ENCODE data around the gene PABPN1L.

DNA sequence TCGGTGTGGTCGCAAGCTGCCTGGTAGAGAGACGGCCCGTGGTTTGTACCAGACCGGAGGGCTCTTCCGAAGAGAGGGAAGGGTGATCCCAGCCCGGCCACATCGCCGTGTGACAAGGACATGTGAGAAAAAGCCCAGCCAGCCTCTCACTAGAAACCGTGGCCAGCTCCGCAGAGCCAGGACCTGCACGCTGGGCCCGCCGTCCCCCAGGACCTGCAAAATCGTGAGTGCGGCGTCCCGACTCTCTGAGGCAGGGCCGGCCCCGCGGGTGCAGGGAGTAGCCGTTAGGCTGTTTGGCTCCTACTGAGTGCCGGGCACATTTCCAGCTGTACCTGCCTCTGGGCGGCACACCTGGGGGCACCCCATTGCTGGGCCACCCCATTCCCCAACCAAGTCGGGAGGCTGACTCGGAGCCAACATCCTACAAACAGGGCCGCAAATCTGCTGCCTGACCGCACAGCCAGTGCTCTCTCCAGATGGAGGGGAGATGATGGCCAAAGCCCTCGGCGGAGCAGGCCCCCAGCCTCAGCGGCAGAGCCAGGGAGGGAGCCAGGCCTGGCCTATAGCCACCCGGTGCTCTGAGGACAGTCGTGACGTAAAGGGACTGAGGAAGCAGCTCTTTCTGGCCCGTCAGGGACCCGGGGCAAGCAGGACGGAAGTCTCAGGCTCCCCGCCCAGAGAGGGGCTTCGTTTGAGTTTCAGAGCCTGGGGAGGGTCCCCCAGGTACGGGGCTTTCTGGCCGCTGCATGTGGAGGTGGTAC lies 33.6 kb upstream of the PABPN1L start:
- TF ChIP-seq ZFX (IDR thresholded peaks at IDR 0.05): no peak
- TF ChIP-seq, protein P1, sequence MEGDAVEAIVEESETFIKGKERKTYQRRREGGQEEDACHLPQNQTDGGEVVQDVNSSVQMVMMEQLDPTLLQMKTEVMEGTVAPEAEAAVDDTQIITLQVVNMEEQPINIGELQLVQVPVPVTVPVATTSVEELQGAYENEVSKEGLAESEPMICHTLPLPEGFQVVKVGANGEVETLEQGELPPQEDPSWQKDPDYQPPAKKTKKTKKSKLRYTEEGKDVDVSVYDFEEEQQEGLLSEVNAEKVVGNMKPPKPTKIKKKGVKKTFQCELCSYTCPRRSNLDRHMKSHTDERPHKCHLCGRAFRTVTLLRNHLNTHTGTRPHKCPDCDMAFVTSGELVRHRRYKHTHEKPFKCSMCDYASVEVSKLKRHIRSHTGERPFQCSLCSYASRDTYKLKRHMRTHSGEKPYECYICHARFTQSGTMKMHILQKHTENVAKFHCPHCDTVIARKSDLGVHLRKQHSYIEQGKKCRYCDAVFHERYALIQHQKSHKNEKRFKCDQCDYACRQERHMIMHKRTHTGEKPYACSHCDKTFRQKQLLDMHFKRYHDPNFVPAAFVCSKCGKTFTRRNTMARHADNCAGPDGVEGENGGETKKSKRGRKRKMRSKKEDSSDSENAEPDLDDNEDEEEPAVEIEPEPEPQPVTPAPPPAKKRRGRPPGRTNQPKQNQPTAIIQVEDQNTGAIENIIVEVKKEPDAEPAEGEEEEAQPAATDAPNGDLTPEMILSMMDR (conservative IDR thresholded peaks at IDR 0.05): no peak

Measured in C4-2B (cell line).